Keratinocyte (primary cell): ENCODE results near the gene FAM117A. TPM values are rescaled to one million over a fixed set of nuclear protein-coding genes. Genes with fewer than 3 reads are reported as not detected.

ENCODE experiments used
- DNase-seq: peaks from one replicate; pipeline ENCODE4 v3.0.0-alpha.2; 2011; ENCODE audit warnings: low read depth, missing footprints, low spot score
- FAIRE-seq: peaks from 2 replicates; lab custom pipeline; 2011; peaks lifted over from hg19 to GRCh38; lab: Jason Lieb, UNC
- H2AFZ ChIP-seq: 2 replicates; pipeline ENCODE4 v1.6.0; 2012; ENCODE audit warnings: low read length, control low read depth, inconsistent platforms; ENCODE audit not compliant: control insufficient read depth
- H3K27ac ChIP-seq: 2 replicates; pipeline ENCODE4 v1.5.1; 2011; ENCODE audit warnings: low read length; ENCODE audit not compliant: control insufficient read depth, insufficient read depth
- H3K27me3 ChIP-seq: 3 replicates; pipeline ENCODE4 v1.6.0; 2011; ENCODE audit warnings: low read length; ENCODE audit not compliant: control insufficient read depth, insufficient read depth; ENCODE audit errors: extremely low read depth
- H3K36me3 ChIP-seq, 2 experiments: 2 replicates in 1 of 2; 3 replicates in 1 of 2; pipeline ENCODE4 v1.5.1; 2011; ENCODE audit warnings: low read length in 2 of 2, mild to moderate bottlenecking in 1 of 2; ENCODE audit not compliant: control insufficient read depth in 2 of 2, insufficient read depth in 2 of 2; ENCODE audit errors: extremely low read depth in 1 of 2
- H3K4me1 ChIP-seq: 3 replicates; pipeline ENCODE4 v1.5.1; 2011; ENCODE audit warnings: low read length; ENCODE audit not compliant: control insufficient read depth, insufficient read depth; ENCODE audit errors: extremely low read depth
- H3K4me2 ChIP-seq: 3 replicates; pipeline ENCODE4 v1.6.0; 2011; ENCODE audit warnings: low read depth, low read length; ENCODE audit not compliant: control insufficient read depth, insufficient read depth; ENCODE audit errors: extremely low read depth
- H3K4me3 ChIP-seq, 3 experiments: fragments of 200-600 bp in 1 of 3; sonication (generic) in 1 of 3; 2 replicates in 2 of 3; 3 replicates in 1 of 3; pipeline ENCODE4 v1.5.1; 2011 to 2016; ENCODE audit warnings: low read length in 3 of 3, mild to moderate bottlenecking in 3 of 3, control low read depth in 2 of 3, inconsistent platforms in 1 of 3, low read depth in 1 of 3, mixed read lengths in 1 of 3, mixed run types in 1 of 3, moderate library complexity in 1 of 3; ENCODE audit not compliant: control insufficient read depth in 2 of 3, insufficient read depth in 2 of 3; ENCODE audit errors: extremely low read depth in 1 of 3
- H3K79me2 ChIP-seq: 2 replicates; pipeline ENCODE4 v1.6.0; 2012; ENCODE audit warnings: low read length; ENCODE audit not compliant: control insufficient read depth, insufficient read depth
- H3K9ac ChIP-seq: 3 replicates; pipeline ENCODE4 v1.6.0; 2011; ENCODE audit warnings: low read length; ENCODE audit not compliant: control insufficient read depth, insufficient read depth; ENCODE audit errors: extremely low read depth
- H3K9me1 ChIP-seq: 3 replicates; pipeline ENCODE4 v1.6.0; 2011; ENCODE audit warnings: low read length; ENCODE audit not compliant: control insufficient read depth, insufficient read depth; ENCODE audit errors: extremely low read depth
- H3K9me3 ChIP-seq: 2 replicates; pipeline ENCODE4 v1.5.1; 2012; ENCODE audit warnings: low read depth, low read length; ENCODE audit not compliant: control insufficient read depth
- H4K20me1 ChIP-seq: 3 replicates; pipeline ENCODE4 v1.6.0; 2011; ENCODE audit warnings: low read length; ENCODE audit not compliant: control insufficient read depth, insufficient read depth; ENCODE audit errors: extremely low read depth
- CTCF ChIP-seq, 3 experiments: IDR thresholded peaks in 1 of 3; conservative IDR thresholded peaks in 1 of 3; optimal IDR thresholded peaks in 1 of 3; 2 replicates in 2 of 3; 3 replicates in 1 of 3; pipeline versions ENCODE3 to v1.5.1; 2011; ENCODE audit warnings: low read length in 3 of 3, mild to moderate bottlenecking in 3 of 3, moderate library complexity in 2 of 3, control low read depth in 1 of 3, inconsistent platforms in 1 of 3; ENCODE audit not compliant: insufficient read depth in 2 of 3; ENCODE audit errors: extremely low read depth in 1 of 3
- EZH2 ChIP-seq: IDR thresholded peaks from one replicate; pipeline ENCODE4 v1.6.1; 2012; ENCODE audit warnings: inconsistent platforms, mild to moderate bottlenecking, low read length, moderate library complexity
- dilution Hi-C: fragments of 300-500 bp; cut with MboI; formaldehyde crosslinking; loops from one replicate; pipeline ENCODE4 v1.7.0; 2020; ENCODE audit warnings: low sequenced_read_pairs; ENCODE audit not compliant: extremely low pct_ligation_motif_present
- polyA plus RNA-seq, 5 experiments: library from polyadenylated mRNA; depleted of rRNA in 3 of 5; stranded (reverse) in 3 of 5; stranded (forward) in 1 of 5; unstranded in 1 of 5; fragments of >200 nt; gene quantifications; 1 replicate in 1 of 5; 2 replicates in 3 of 5; 3 replicates in 1 of 5; pipeline versions ENCODE4 v1.2.1 to v1.2.3, GENCODE V29; 2011 to 2012; ENCODE audit warnings: missing spikeins in 2 of 5, low read depth in 1 of 5, low replicate concordance in 1 of 5

The FAM117A gene
- polyA plus RNA-seq, 1 donor (not counting 4 experiments of a cell fraction or from before 2014, with no cell fraction given): 4.7 TPM

- H3K4me1 ChIP-seq: peaks cover 6% of the 10 kb centered on the region
- H3K79me2 ChIP-seq: no peaks in the 10 kb centered on the region
- no peak for TF ChIP-seq CTCF (optimal IDR thresholded peaks at IDR 0.05 in 1 of 3, IDR thresholded peaks at IDR 0.05 in 1 of 3, conservative IDR thresholded peaks at IDR 0.05 in 1 of 3; ENCODE audit: extremely low read depth in 1 of 3, insufficient read depth in 2 of 3, low read length in 3 of 3)
- TF ChIP-seq EZH2: no peak
- no peak overlapping the region for H3K4me2 ChIP-seq
- no peaks in the 10 kb centered on the region for H3K27me3 ChIP-seq
- DNase-seq (no peak), FAIRE-seq (no peak)
- no peak overlapping the region for H3K27ac ChIP-seq
- H3K4me3 ChIP-seq: no peak overlapping the region
- H3K9me3 ChIP-seq: no peaks in the 10 kb centered on the region
- no peak overlapping the region for H2AFZ ChIP-seq
- no peaks in the 10 kb centered on the region for H4K20me1 ChIP-seq
- no peaks in the 10 kb centered on the region for H3K36me3 ChIP-seq
- dilution Hi-C loops: no loop called here
- H3K9ac ChIP-seq: no peak overlapping the region
- no peaks in the 10 kb centered on the region for H3K9me1 ChIP-seq
Observed at GRCh38 chr17:49777563-49777962, 13.6 kb upstream of the FAM117A start.

GRCh38 chr17:49776551-49777300 lies 12.8 kb upstream of the FAM117A start:
- no peak overlapping the region for H3K27ac ChIP-seq
- dilution Hi-C loops: no loop called here
- TF ChIP-seq CTCF (optimal IDR thresholded peaks at IDR 0.05 in 1 of 3, IDR thresholded peaks at IDR 0.05 in 1 of 3, conservative IDR thresholded peaks at IDR 0.05 in 1 of 3; ENCODE audit: extremely low read depth in 1 of 3, insufficient read depth in 2 of 3, low read length in 3 of 3): no peak
- TF ChIP-seq EZH2: no peak
- no peak overlapping the region for H3K4me3 ChIP-seq
- no peak overlapping the region for H2AFZ ChIP-seq
- H3K4me1 ChIP-seq: peaks cover 6% of the 10 kb centered on the region
- no peaks in the 10 kb centered on the region for H3K79me2 ChIP-seq
- H3K27me3 ChIP-seq: no peaks in the 10 kb centered on the region
- no peaks in the 10 kb centered on the region for H4K20me1 ChIP-seq
- DNase-seq: no peak
- no peak overlapping the region for H3K4me2 ChIP-seq
- no peak for FAIRE-seq
- no peaks in the 10 kb centered on the region for H3K36me3 ChIP-seq
- no peak overlapping the region for H3K9ac ChIP-seq
- H3K9me3 ChIP-seq: no peaks in the 10 kb centered on the region
- no peaks in the 10 kb centered on the region for H3K9me1 ChIP-seq
